PC-9 (cell line): ENCODE measurements around the gene ZNF24.

ENCODE experiments used
- CTCF ChIP-seq: fragments of 200-600 bp; sonication (generic); conservative IDR thresholded peaks from 2 replicates; pipeline ENCODE4 v1.6.1; 2017; ENCODE audit warnings: mixed run types, antibody characterized with exemption, mild to moderate bottlenecking, moderate library complexity
- EZH2 ChIP-seq: fragments of 200-600 bp; sonication (generic); IDR thresholded peaks from 2 replicates; pipeline ENCODE4 v1.8.0; 2017; ENCODE audit warnings: antibody characterized with exemption, low read depth

- TF ChIP-seq CTCF (no peak), EZH2 (no peak)
These were observed 27.4 kb upstream of the ZNF24 start for GRCh38 chr18:35371412-35372195.
